Glutamatergic neuron (in vitro differentiated cells): ENCODE results near the gene PKD2L2. TPM values are rescaled to one million over a fixed set of nuclear protein-coding genes. Genes with fewer than 3 reads are reported as not detected.
"Not testable (repeated sequence)": the region's sequence is repeated elsewhere in the genome, so short reads cannot be mapped to it uniquely, and the experiment has no call there.

Source experiments
- DNase-seq: peaks from one replicate; pipeline ENCODE4 v3.0.0; 2022
- H3K27ac Mint-ChIP-seq: one replicate; pipeline ENCODE4 v1.8.0; 2020; ENCODE audit warnings: mild to moderate bottlenecking, mixed read lengths, inconsistent platforms; ENCODE audit not compliant: unreplicated experiment
- H3K27me3 Mint-ChIP-seq: one replicate; pipeline ENCODE4 v1.8.0; 2020; ENCODE audit warnings: mild to moderate bottlenecking, moderate library complexity, mixed read lengths, inconsistent platforms; ENCODE audit not compliant: unreplicated experiment
- H3K36me3 Mint-ChIP-seq: one replicate; pipeline ENCODE4 v1.8.0; 2020; ENCODE audit warnings: mild to moderate bottlenecking, mixed read lengths, inconsistent platforms; ENCODE audit not compliant: unreplicated experiment
- H3K4me1 Mint-ChIP-seq: one replicate; pipeline ENCODE4 v1.8.0; 2020; ENCODE audit warnings: mild to moderate bottlenecking, low read depth, mixed read lengths, inconsistent platforms; ENCODE audit not compliant: unreplicated experiment
- H3K4me3 Mint-ChIP-seq: one replicate; pipeline ENCODE4 v1.8.0; 2020; ENCODE audit warnings: mild to moderate bottlenecking, mixed read lengths, inconsistent platforms; ENCODE audit not compliant: unreplicated experiment
- H3K9me3 Mint-ChIP-seq: one replicate; pipeline ENCODE4 v1.8.0; 2020; ENCODE audit warnings: mild to moderate bottlenecking, moderate library complexity, mixed read lengths, inconsistent platforms; ENCODE audit not compliant: unreplicated experiment
- total RNA-seq: library from RNA; stranded (reverse); fragmentation: NEBNext Ultra II Directional; extraction: Animal tissue kit (Norgen Biotek cat#: 25700); gene quantifications from one replicate; pipeline ENCODE4 v1.2.1, GENCODE V29; 2021; ENCODE audit not compliant: unreplicated experiment
- TF ChIP-seq, protein P1 (sequence below): fragments of 200-600 bp; sonication (generic); IDR thresholded peaks from one replicate; pipeline ENCODE4 v1.5.0; 2021; ENCODE audit not compliant: partially characterized antibody, unreplicated experiment

The PKD2L2 gene
- total RNA-seq, 1 donor from 2014 or later: not detected

- TF ChIP-seq, protein P1, sequence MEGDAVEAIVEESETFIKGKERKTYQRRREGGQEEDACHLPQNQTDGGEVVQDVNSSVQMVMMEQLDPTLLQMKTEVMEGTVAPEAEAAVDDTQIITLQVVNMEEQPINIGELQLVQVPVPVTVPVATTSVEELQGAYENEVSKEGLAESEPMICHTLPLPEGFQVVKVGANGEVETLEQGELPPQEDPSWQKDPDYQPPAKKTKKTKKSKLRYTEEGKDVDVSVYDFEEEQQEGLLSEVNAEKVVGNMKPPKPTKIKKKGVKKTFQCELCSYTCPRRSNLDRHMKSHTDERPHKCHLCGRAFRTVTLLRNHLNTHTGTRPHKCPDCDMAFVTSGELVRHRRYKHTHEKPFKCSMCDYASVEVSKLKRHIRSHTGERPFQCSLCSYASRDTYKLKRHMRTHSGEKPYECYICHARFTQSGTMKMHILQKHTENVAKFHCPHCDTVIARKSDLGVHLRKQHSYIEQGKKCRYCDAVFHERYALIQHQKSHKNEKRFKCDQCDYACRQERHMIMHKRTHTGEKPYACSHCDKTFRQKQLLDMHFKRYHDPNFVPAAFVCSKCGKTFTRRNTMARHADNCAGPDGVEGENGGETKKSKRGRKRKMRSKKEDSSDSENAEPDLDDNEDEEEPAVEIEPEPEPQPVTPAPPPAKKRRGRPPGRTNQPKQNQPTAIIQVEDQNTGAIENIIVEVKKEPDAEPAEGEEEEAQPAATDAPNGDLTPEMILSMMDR: no peak
- H3K36me3 Mint-ChIP-seq: no peaks in the 10 kb centered on the region
These were observed 46.4 kb downstream of the PKD2L2 start for GRCh38 chr5:137935694-137936093.

GRCh38 chr5:137937994-137938750, 48.9 kb downstream of the PKD2L2 start:
- Mint-ChIP-seq H3K4me3 (no peak overlapping the region), H3K36me3 (no peaks in the 10 kb centered on the region), H3K4me1 (peaks cover 5% of the 10 kb centered on the region), H3K27me3 (no peaks in the 10 kb centered on the region), H3K9me3 (no peaks in the 10 kb centered on the region), H3K27ac (no peak overlapping the region)
- no peak for DNase-seq
- TF ChIP-seq, protein P1: no peak

More at GRCh38 chr5:137935694-137936093, 46.4 kb downstream of the PKD2L2 start:
- Mint-ChIP-seq H3K4me1 (peaks cover 5% of the 10 kb centered on the region), H3K27ac (no peak overlapping the region), H3K27me3 (no peaks in the 10 kb centered on the region), H3K9me3 (no peaks in the 10 kb centered on the region), H3K4me3 (no peak overlapping the region)
- DNase-seq: no peak

- no peaks in the 10 kb centered on the region for H3K27me3 Mint-ChIP-seq
- H3K4me3 Mint-ChIP-seq: no peak overlapping the region
- peaks cover 1% of the 10 kb centered on the region for H3K4me1 Mint-ChIP-seq
- no peak for DNase-seq
- H3K27ac Mint-ChIP-seq: no peak overlapping the region
- no peaks in the 10 kb centered on the region for H3K36me3 Mint-ChIP-seq
- H3K9me3 Mint-ChIP-seq: no peaks in the 10 kb centered on the region
- TF ChIP-seq, protein P1: no peak
These were observed 49.5 kb downstream of the PKD2L2 start for GRCh38 chr5:137938751-137939143.

GRCh38 chr5:137939331-137939730, 50.1 kb downstream of the PKD2L2 start:
- TF ChIP-seq, protein P1: no peak
- Mint-ChIP-seq H3K36me3 (no peaks in the 10 kb centered on the region), H3K4me3 (no peak overlapping the region), H3K27ac (no peak overlapping the region), H3K4me1 (no peaks in the 10 kb centered on the region), H3K27me3 (no peaks in the 10 kb centered on the region), H3K9me3 (no peaks in the 10 kb centered on the region)
- DNase-seq: no peak

- DNase-seq, H3K27ac Mint-ChIP-seq, H3K4me3 Mint-ChIP-seq, H3K27me3 Mint-ChIP-seq, H3K36me3 Mint-ChIP-seq, H3K9me3 Mint-ChIP-seq, H3K4me1 Mint-ChIP-seq: not testable (repeated sequence)
These were observed 55.0 kb downstream of the PKD2L2 start for GRCh38 chr5:137944280-137944679.
